Measurements from ENCODE around the gene MTMR1. TPM values are rescaled to one million over a fixed set of nuclear protein-coding genes. Genes with fewer than 3 reads are reported as not detected.

Gene MTMR1
- total and polyA plus RNA-seq, 2 donors (not counting 1 experiment from before 2014, with no cell fraction given), result 30.8 to 67.5 TPM

DNA sequence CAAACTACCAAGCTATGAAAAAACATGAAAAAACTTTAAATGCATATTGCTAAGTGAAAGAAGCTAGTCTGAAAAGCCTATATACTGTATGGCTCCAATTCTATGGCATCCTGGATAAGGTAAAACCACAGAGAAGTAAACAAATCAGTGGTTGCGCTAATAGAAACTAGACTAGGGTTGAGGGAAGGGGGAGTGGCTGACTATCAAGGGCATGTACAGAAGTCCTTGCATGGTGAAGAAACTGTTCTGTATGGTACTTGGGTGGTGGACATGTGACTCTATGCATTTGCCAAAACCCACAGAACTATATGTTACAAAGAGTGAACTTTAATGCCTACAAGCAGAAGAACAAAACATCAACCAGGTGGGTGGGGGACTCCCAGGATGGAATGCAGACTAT, 96.8 kb downstream of the MTMR1 start:
- WGBS (ENCODE audit: insufficient coverage), result no CpG with 5 or more reads among the region's 1 CpG
- H4K20me1 ChIP-seq (ENCODE audit: control insufficient read depth, insufficient read depth, low read length, poor library complexity, severe bottlenecking), result no peaks in the 10 kb centered on the region
- peaks cover 4% of the 10 kb centered on the region for H3K9me3 Mint-ChIP-seq (ENCODE audit: insufficient read depth)
- H3K9me3 ChIP-seq (ENCODE audit: control extremely low read depth in 1 of 3, control insufficient read depth in 2 of 3, insufficient read depth in 1 of 3, low read length in 2 of 3), result no peaks in the 10 kb centered on the region
- TF ChIP-seq, protein P1, sequence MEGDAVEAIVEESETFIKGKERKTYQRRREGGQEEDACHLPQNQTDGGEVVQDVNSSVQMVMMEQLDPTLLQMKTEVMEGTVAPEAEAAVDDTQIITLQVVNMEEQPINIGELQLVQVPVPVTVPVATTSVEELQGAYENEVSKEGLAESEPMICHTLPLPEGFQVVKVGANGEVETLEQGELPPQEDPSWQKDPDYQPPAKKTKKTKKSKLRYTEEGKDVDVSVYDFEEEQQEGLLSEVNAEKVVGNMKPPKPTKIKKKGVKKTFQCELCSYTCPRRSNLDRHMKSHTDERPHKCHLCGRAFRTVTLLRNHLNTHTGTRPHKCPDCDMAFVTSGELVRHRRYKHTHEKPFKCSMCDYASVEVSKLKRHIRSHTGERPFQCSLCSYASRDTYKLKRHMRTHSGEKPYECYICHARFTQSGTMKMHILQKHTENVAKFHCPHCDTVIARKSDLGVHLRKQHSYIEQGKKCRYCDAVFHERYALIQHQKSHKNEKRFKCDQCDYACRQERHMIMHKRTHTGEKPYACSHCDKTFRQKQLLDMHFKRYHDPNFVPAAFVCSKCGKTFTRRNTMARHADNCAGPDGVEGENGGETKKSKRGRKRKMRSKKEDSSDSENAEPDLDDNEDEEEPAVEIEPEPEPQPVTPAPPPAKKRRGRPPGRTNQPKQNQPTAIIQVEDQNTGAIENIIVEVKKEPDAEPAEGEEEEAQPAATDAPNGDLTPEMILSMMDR (IDR thresholded peaks at IDR 0.05), result no peak
- TF ChIP-seq EZH2 (IDR thresholded peaks at IDR 0.05; ENCODE audit: borderline replicate concordance, insufficient read depth, low read depth, low read length, poor library complexity, severe bottlenecking), result no peak
- no peak overlapping the region for H3K4me2 ChIP-seq (replicated peaks; ENCODE audit: low read depth, low read length, poor library complexity, severe bottlenecking)
- intact Hi-C loops (cut with micrococcal nuclease), result no loop called here
- no peak overlapping the region for H3K9ac ChIP-seq (ENCODE audit: low read length)
- H3K36me3 ChIP-seq (replicated peaks in 1 of 2; ENCODE audit: control extremely low read depth in 1 of 2, control insufficient read depth in 1 of 2, extremely low read depth in 1 of 2, insufficient read depth in 2 of 2, low read length in 1 of 2), result peaks cover 0 to 10% of the 10 kb centered on the region in 2 experiments
- H3K4me3 ChIP-seq (ENCODE audit: control extremely low read depth in 1 of 5, extremely low read depth in 1 of 5, insufficient read depth in 1 of 5, low read depth in 2 of 5, low read length in 4 of 5), result no peak overlapping the region
- no peaks in the 10 kb centered on the region for H3K27me3 Mint-ChIP-seq
- no peak for ATAC-seq (ENCODE audit: low read depth)
- H3K4me1 Mint-ChIP-seq, result no peaks in the 10 kb centered on the region
- POLR2A ChIA-PET, result no interaction called here
- H3K4me1 ChIP-seq (ENCODE audit: control insufficient read depth in 2 of 2, insufficient read depth in 2 of 2, low read length in 2 of 2), result no peaks in the 10 kb centered on the region
- CTCF ChIA-PET, result no interaction called here
- no peak overlapping the region for H3K27ac ChIP-seq (ENCODE audit: low read length in 2 of 2)
- no peaks in the 10 kb centered on the region for H3K79me2 ChIP-seq (ENCODE audit: control insufficient read depth, insufficient read depth, low read length)
- H2AFZ ChIP-seq (ENCODE audit: insufficient read depth, low read depth, low read length, poor library complexity, severe bottlenecking), result no peak overlapping the region
- no peak for DNase-seq
- H3K4me3 Mint-ChIP-seq, result no peak overlapping the region
- H3K27ac Mint-ChIP-seq, result no peak overlapping the region
- no peaks in the 10 kb centered on the region for H3K27me3 ChIP-seq (replicated peaks in 1 of 4; ENCODE audit: control extremely low read depth in 1 of 4, control insufficient read depth in 3 of 4, insufficient read depth in 4 of 4, low read length in 3 of 4)

DNA sequence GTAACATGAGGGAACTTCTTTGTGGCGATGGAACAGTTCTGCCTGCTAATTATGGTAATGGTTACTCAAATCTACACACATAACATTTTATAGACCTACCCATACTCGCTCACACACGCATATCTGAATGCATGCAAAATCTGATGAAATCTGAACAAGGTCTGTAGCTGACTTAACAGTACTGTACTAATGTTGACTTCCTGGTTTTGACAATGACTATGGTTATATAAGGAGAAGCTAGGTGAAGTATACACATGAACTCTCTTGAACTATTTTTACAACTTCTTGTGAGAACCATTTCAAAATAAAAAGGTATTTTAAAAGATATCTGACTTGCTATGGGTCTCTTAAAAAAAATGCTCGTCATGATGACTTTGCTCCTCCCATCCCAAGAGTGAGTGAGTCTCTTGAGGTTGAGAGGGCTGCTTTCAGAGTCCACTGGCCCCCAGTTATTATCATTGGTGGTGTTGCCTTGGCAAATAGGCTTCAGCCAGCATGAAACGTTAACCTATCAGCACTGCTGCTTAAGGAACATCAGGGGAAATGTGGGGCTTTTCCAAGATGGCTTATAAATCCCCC, 99.8 kb downstream of the MTMR1 start:
- no peaks in the 10 kb centered on the region for H3K27me3 Mint-ChIP-seq
- no peaks in the 10 kb centered on the region for H3K79me2 ChIP-seq (ENCODE audit: control insufficient read depth, insufficient read depth, low read length)
- no peak overlapping the region for H3K27ac Mint-ChIP-seq
- ChIA-PET CTCF (interaction anchor here (1.1 kb wide), 1 partner anchor 21 kb away, joined by 3 read pairs; no protein-coding TSS in a partner anchor), POLR2A (no interaction called here)
- intact Hi-C loops (cut with micrococcal nuclease), result no loop called here
- H4K20me1 ChIP-seq (ENCODE audit: control insufficient read depth, insufficient read depth, low read length, poor library complexity, severe bottlenecking), result no peaks in the 10 kb centered on the region
- peaks cover 0 to 13% of the 10 kb centered on the region in 2 experiments for H3K36me3 ChIP-seq (replicated peaks in 1 of 2; ENCODE audit: control extremely low read depth in 1 of 2, control insufficient read depth in 1 of 2, extremely low read depth in 1 of 2, insufficient read depth in 2 of 2, low read length in 1 of 2)
- H3K4me1 Mint-ChIP-seq, result no peaks in the 10 kb centered on the region
- H3K9me3 ChIP-seq (ENCODE audit: control extremely low read depth in 1 of 3, control insufficient read depth in 2 of 3, insufficient read depth in 1 of 3, low read length in 2 of 3), result peaks cover 0 to 4% (median 0%) of the 10 kb centered on the region in 3 donors
- no peak for ATAC-seq (ENCODE audit: low read depth)
- H3K4me1 ChIP-seq (ENCODE audit: control insufficient read depth in 2 of 2, insufficient read depth in 2 of 2, low read length in 2 of 2), result no peaks in the 10 kb centered on the region
- no CpG with 5 or more reads among the region's 5 CpGs for WGBS (ENCODE audit: insufficient coverage)
- no peak overlapping the region for H3K4me2 ChIP-seq (replicated peaks; ENCODE audit: low read depth, low read length, poor library complexity, severe bottlenecking)
- H3K27me3 ChIP-seq (replicated peaks in 1 of 4; ENCODE audit: control extremely low read depth in 1 of 4, control insufficient read depth in 3 of 4, insufficient read depth in 4 of 4, low read length in 3 of 4), result no peaks in the 10 kb centered on the region
- no peak for DNase-seq
- H3K9me3 Mint-ChIP-seq (ENCODE audit: insufficient read depth), result peaks cover 1% of the 10 kb centered on the region
- H3K4me3 Mint-ChIP-seq, result no peak overlapping the region
- H3K27ac ChIP-seq (ENCODE audit: low read length in 2 of 2), result no peak overlapping the region
- TF ChIP-seq, protein P1 (IDR thresholded peaks at IDR 0.05), result no peak
- TF ChIP-seq EZH2 (IDR thresholded peaks at IDR 0.05; ENCODE audit: borderline replicate concordance, insufficient read depth, low read depth, low read length, poor library complexity, severe bottlenecking), result no peak
- H3K9ac ChIP-seq (ENCODE audit: low read length), result no peak overlapping the region
- H3K4me3 ChIP-seq (ENCODE audit: control extremely low read depth in 1 of 5, extremely low read depth in 1 of 5, insufficient read depth in 1 of 5, low read depth in 2 of 5, low read length in 4 of 5), result no peak overlapping the region
- no peak overlapping the region for H2AFZ ChIP-seq (ENCODE audit: insufficient read depth, low read depth, low read length, poor library complexity, severe bottlenecking)
